Central memory CD4-positive, alpha-beta T cell (primary cell): ENCODE results near the gene PLA2G4B.

Experiments
- DNase-seq: peaks from one replicate; pipeline ENCODE4 v3.0.0; 2022

The PLA2G4B gene

GRCh38 chr15:41872166-41872747 lies 33.6 kb downstream of the PLA2G4B start:
- no peak for DNase-seq

- no peak for DNase-seq
Observed at GRCh38 chr15:41873711-41874110, 35.1 kb downstream of the PLA2G4B start.

- DNase-seq = no peak
Observed at GRCh38 chr15:41874736-41875135, 36.1 kb downstream of the PLA2G4B start.

GRCh38 chr15:41876007-41876406 lies 37.4 kb downstream of the PLA2G4B start:
- DNase-seq = no peak

GRCh38 chr15:41876689-41877088 lies 38.0 kb downstream of the PLA2G4B start:
- DNase-seq = no peak

- DNase-seq = no peak
Observed at GRCh38 chr15:41877631-41878354, 39.1 kb downstream of the PLA2G4B start.

GRCh38 chr15:41878355-41878699 lies 39.7 kb downstream of the PLA2G4B start:
- no peak for DNase-seq

- no peak for DNase-seq
Observed at GRCh38 chr15:41879321-41879845, 40.7 kb downstream of the PLA2G4B start.

- DNase-seq = no peak
Observed at GRCh38 chr15:41880156-41880877, 41.7 kb downstream of the PLA2G4B start.

GRCh38 chr15:41881086-41881485 lies 42.4 kb downstream of the PLA2G4B start:
- DNase-seq = no peak

GRCh38 chr15:41881550-41881919 lies 42.9 kb downstream of the PLA2G4B start:
- DNase-seq = no peak

GRCh38 chr15:41881920-41882688 lies 43.5 kb downstream of the PLA2G4B start:
- no peak for DNase-seq

GRCh38 chr15:41882689-41883483 lies 44.2 kb downstream of the PLA2G4B start:
- DNase-seq = no peak

GRCh38 chr15:41883484-41883825 lies 44.8 kb downstream of the PLA2G4B start:
- no peak for DNase-seq

- no peak for DNase-seq
Observed at GRCh38 chr15:41884458-41884857, 45.8 kb downstream of the PLA2G4B start.

- DNase-seq = no peak
Observed at GRCh38 chr15:41885321-41885720, 46.7 kb downstream of the PLA2G4B start.

GRCh38 chr15:41885841-41886240 lies 47.2 kb downstream of the PLA2G4B start:
- DNase-seq = no peak

GRCh38 chr15:41886741-41887140 lies 48.1 kb downstream of the PLA2G4B start:
- DNase-seq = no peak

GRCh38 chr15:41887161-41887560 lies 48.5 kb downstream of the PLA2G4B start:
- no peak for DNase-seq

- no peak for DNase-seq
Observed at GRCh38 chr15:41887893-41888292, 49.2 kb downstream of the PLA2G4B start.

GRCh38 chr15:41888662-41889253 lies 50.1 kb downstream of the PLA2G4B start:
- no peak for DNase-seq
